H9 (cell line): Measurements from ENCODE around the gene PARP6. TPM values are rescaled to one million over a fixed set of nuclear protein-coding genes. Genes with fewer than 3 reads are reported as not detected.
A peak's percentile ranks its signal among the peaks of the same experiment; 100 is the strongest.

Experiments
- DNase-seq: peaks from one replicate; pipeline ENCODE4 v3.0.0-alpha.2; 2017
- H2AFZ ChIP-seq: one replicate; pipeline ENCODE4 v1.6.1; 2013; ENCODE audit warnings: mild to moderate bottlenecking, low read length, control low read depth, moderate library complexity
- H2AK5ac ChIP-seq: 2 replicates; pipeline ENCODE4 v1.6.1; 2013; ENCODE audit warnings: low read length, control low read depth, mixed read lengths; ENCODE audit not compliant: insufficient read length
- H2BK120ac ChIP-seq: one replicate; pipeline ENCODE4 v1.6.1; 2013; ENCODE audit warnings: low read depth, mild to moderate bottlenecking, low read length, control low read depth, inconsistent platforms; ENCODE audit not compliant: poor library complexity, severe bottlenecking
- H2BK12ac ChIP-seq: 2 replicates; pipeline ENCODE4 v1.6.1; 2013; ENCODE audit warnings: low read length, control low read depth, mixed read lengths, low read depth; ENCODE audit not compliant: insufficient read length
- H2BK15ac ChIP-seq: 2 replicates; pipeline ENCODE4 v1.6.1; 2013; ENCODE audit warnings: low read depth, low read length, control low read depth
- H2BK20ac ChIP-seq: one replicate; pipeline ENCODE4 v1.6.1; 2013; ENCODE audit warnings: low read depth, mild to moderate bottlenecking, low read length, control low read depth, inconsistent platforms; ENCODE audit not compliant: poor library complexity, severe bottlenecking
- H2BK5ac ChIP-seq: 2 replicates; pipeline ENCODE4 v1.6.1; 2013; ENCODE audit warnings: low read length, control low read depth, mixed read lengths; ENCODE audit not compliant: insufficient read length
- H3K14ac ChIP-seq: 2 replicates; pipeline ENCODE4 v1.6.1; 2013; ENCODE audit warnings: low read length, control low read depth; ENCODE audit not compliant: insufficient read depth
- H3K18ac ChIP-seq: 2 replicates; pipeline ENCODE4 v1.6.1; 2013; ENCODE audit warnings: low read depth, mild to moderate bottlenecking, mixed read lengths, low read length, control low read depth; ENCODE audit not compliant: insufficient read length
- H3K23ac ChIP-seq: 2 replicates; pipeline ENCODE4 v1.6.1; 2013; ENCODE audit warnings: low read length, control low read depth, mixed read lengths, low read depth; ENCODE audit not compliant: insufficient read length
- H3K23me2 ChIP-seq: 2 replicates; pipeline ENCODE4 v1.6.1; 2013; ENCODE audit warnings: low read depth, mild to moderate bottlenecking, mixed read lengths, low read length, control low read depth; ENCODE audit not compliant: insufficient read length, poor library complexity, severe bottlenecking
- H3K27ac ChIP-seq: 2 replicates; pipeline ENCODE4 v1.5.1; 2013; ENCODE audit warnings: low read length, control low read depth, mixed read lengths, low read depth; ENCODE audit not compliant: insufficient read length
- H3K27me3 ChIP-seq: 2 replicates; pipeline ENCODE4 v1.6.1; 2013; ENCODE audit warnings: low read length, control low read depth, inconsistent platforms; ENCODE audit not compliant: insufficient read depth
- H3K4ac ChIP-seq: 2 replicates; pipeline ENCODE4 v1.6.1; 2013; ENCODE audit warnings: low read depth, mild to moderate bottlenecking, control low read depth, inconsistent platforms, low read length, moderate library complexity
- H3K4me1 ChIP-seq: 2 replicates; pipeline ENCODE4 v1.6.1; 2013; ENCODE audit warnings: low read length, control low read depth, inconsistent platforms; ENCODE audit not compliant: insufficient read depth
- H3K4me2 ChIP-seq: 2 replicates; pipeline ENCODE4 v1.6.1; 2013; ENCODE audit warnings: low read length, control low read depth, mixed read lengths; ENCODE audit not compliant: insufficient read length, insufficient read depth
- H3K56ac ChIP-seq: 2 replicates; pipeline ENCODE4 v1.6.1; 2013; ENCODE audit warnings: low read depth, mild to moderate bottlenecking, mixed read lengths, low read length, control low read depth; ENCODE audit not compliant: insufficient read length
- H3K79me1 ChIP-seq: 2 replicates; pipeline ENCODE4 v1.6.1; 2013; ENCODE audit warnings: low read depth, mild to moderate bottlenecking, moderate library complexity, low read length, control low read depth, inconsistent platforms; ENCODE audit not compliant: insufficient read depth, poor library complexity, severe bottlenecking
- H3K79me2 ChIP-seq: 2 replicates; pipeline ENCODE4 v1.6.1; 2013; ENCODE audit warnings: low read length, control low read depth, inconsistent platforms; ENCODE audit not compliant: insufficient read depth
- H3K9ac ChIP-seq: 2 replicates; pipeline ENCODE4 v1.6.1; 2013; ENCODE audit warnings: low read length, control low read depth, mixed read lengths; ENCODE audit not compliant: insufficient read length; ENCODE audit errors: extremely low read depth
- H3K9me3 ChIP-seq: one replicate; pipeline ENCODE4 v1.6.1; 2013; ENCODE audit warnings: low read depth, low read length, inconsistent platforms; ENCODE audit not compliant: control insufficient read depth
- H3T11ph ChIP-seq: one replicate; pipeline ENCODE4 v1.6.1; 2013; ENCODE audit warnings: mild to moderate bottlenecking, low read length, control low read depth, inconsistent platforms
- H4K20me1 ChIP-seq: one replicate; pipeline ENCODE4 v1.6.1; 2013; ENCODE audit not compliant: control insufficient read depth, insufficient read length, insufficient read depth
- H4K5ac ChIP-seq: 2 replicates; pipeline ENCODE4 v1.6.1; 2013; ENCODE audit warnings: low read depth, mild to moderate bottlenecking, mixed read lengths, low read length, control low read depth; ENCODE audit not compliant: insufficient read length
- H4K8ac ChIP-seq: replicated peaks from 2 replicates; pipeline ENCODE4 v1.6.1; 2013; ENCODE audit warnings: low read length, control low read depth, mixed read lengths, low read depth; ENCODE audit not compliant: insufficient read length
- H4K91ac ChIP-seq: 2 replicates; pipeline ENCODE4 v1.6.1; 2013; ENCODE audit warnings: low read depth, mild to moderate bottlenecking, moderate library complexity, mixed read lengths, low read length, control low read depth; ENCODE audit not compliant: insufficient read length
- H3K27ac Mint-ChIP-seq, 3 experiments: 2 replicates in 2 of 3; 3 replicates in 1 of 3; pipeline ENCODE4 v1.8.0; 2020 to 2021; ENCODE audit warnings: mixed read lengths in 3 of 3, mild to moderate bottlenecking in 1 of 3, moderate library complexity in 1 of 3
- H3K27me3 Mint-ChIP-seq: 2 replicates; pipeline ENCODE4 v1.8.0; 2021; ENCODE audit warnings: low read depth, mild to moderate bottlenecking, moderate library complexity, mixed read lengths
- H3K36me3 Mint-ChIP-seq, 3 experiments: 2 replicates in 2 of 3; 3 replicates in 1 of 3; pipeline ENCODE4 v1.8.0; 2020 to 2021; ENCODE audit warnings: low read depth in 3 of 3, mixed read lengths in 3 of 3; ENCODE audit not compliant: insufficient read depth in 1 of 3
- H3K4me1 Mint-ChIP-seq, 2 experiments: 2 replicates each; pipeline ENCODE4 v1.8.0; 2020; ENCODE audit warnings: mixed read lengths in 2 of 2
- H3K4me3 Mint-ChIP-seq, 2 experiments: 2 replicates in 1 of 2; 3 replicates in 1 of 2; pipeline ENCODE4 v1.8.0; 2020 to 2021; ENCODE audit warnings: mild to moderate bottlenecking in 2 of 2, mixed read lengths in 2 of 2, moderate library complexity in 1 of 2
- H3K9me3 Mint-ChIP-seq, 2 experiments: 2 replicates in 1 of 2; 3 replicates in 1 of 2; pipeline ENCODE4 v1.8.0; 2020; ENCODE audit warnings: mild to moderate bottlenecking in 2 of 2, mixed read lengths in 2 of 2, moderate library complexity in 1 of 2
- WGBS: extraction: QIAGEN DNeasy Blood & Tissue Kit; methylation state at CpG from one replicate; pipeline ENCODE4 v1.1.7; 2013; ENCODE audit warnings: missing lambda C conversion rate, low lambda C conversion rate, mixed read lengths; ENCODE audit not compliant: insufficient read length; ENCODE audit errors: extremely low coverage; 5-methylcytosine and 5-hydroxymethylcytosine counted together
- total RNA-seq: library from RNA; stranded (reverse); gene quantifications from 2 replicates; pipeline ENCODE4 v1.2.1, GENCODE V29; 2021
- TF ChIP-seq, protein P1 (sequence below): fragments of 200-600 bp; sonication (generic); conservative IDR thresholded peaks from 3 replicates; pipeline ENCODE4 v1.8.0; 2021; ENCODE audit warnings: antibody characterized with exemption, mild to moderate bottlenecking

PARP6 gene
- total RNA-seq, 1 experiment from 2014 or later, result 54.4 TPM

DNA sequence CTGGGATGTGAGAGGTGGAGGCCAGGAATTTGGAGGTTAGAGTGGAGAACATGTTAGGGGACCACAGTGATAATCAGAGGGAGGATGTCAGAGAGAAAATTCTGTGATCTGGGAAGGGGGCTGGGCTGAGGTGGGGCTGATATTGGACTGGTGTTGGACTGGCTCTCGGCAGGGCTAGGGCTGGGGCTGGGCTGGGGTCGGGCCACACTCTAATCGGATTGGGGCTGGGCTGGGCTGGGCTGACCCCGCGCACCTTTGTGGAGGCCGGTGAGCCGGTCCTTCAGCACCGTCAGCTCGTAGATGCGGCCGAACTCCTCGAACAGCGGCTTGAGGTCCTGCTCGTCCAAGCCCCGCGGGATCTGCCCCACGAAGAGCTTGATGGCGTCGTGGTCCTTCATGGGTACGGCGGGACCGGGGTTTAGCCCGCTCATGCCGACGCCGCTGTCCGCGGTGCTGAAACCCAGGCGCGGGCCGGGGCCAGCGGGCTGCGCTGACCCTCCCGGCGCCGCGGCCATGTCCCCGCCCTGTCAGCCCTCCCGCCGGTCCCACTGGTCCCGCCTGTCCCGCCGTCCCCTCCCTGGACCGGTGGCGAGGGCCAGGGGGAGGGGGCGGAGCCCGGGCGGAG lies 47.1 kb upstream of the PARP6 start:
- Histone ChIP-seq H2AK5ac (no peak overlapping the region), H4K91ac (no peak overlapping the region), H2AFZ (no peak overlapping the region), H4K20me1 (no peaks in the 10 kb centered on the region), H3K27ac (no peak overlapping the region), H3K4ac (no peak overlapping the region), H2BK12ac (no peak overlapping the region), H3K23me2 (peaks cover 6% of the 10 kb centered on the region), H2BK20ac (no peak overlapping the region), H3K23ac (no peak overlapping the region), H2BK15ac (no peak overlapping the region), H3K79me1 (no peaks in the 10 kb centered on the region), H3K14ac (no peak overlapping the region), H3K4me2 (peak overlapping the region; percentile 6), H2BK5ac (no peak overlapping the region), H3K27me3 (peaks cover 5% of the 10 kb centered on the region; the same call in 1 of the 2 replicates), H3K18ac (no peak overlapping the region), H3K79me2 (no peaks in the 10 kb centered on the region), H4K5ac (no peak overlapping the region), H3K9ac (no peak overlapping the region), H3T11ph (no peak overlapping the region), H3K56ac (no peak overlapping the region), H3K9me3 (no peaks in the 10 kb centered on the region), H3K4me1 (no peaks in the 10 kb centered on the region), H4K8ac (no peak overlapping the region), H2BK120ac (no peak overlapping the region)
- DNase-seq, result peak; percentile 93
- TF ChIP-seq, protein P1, sequence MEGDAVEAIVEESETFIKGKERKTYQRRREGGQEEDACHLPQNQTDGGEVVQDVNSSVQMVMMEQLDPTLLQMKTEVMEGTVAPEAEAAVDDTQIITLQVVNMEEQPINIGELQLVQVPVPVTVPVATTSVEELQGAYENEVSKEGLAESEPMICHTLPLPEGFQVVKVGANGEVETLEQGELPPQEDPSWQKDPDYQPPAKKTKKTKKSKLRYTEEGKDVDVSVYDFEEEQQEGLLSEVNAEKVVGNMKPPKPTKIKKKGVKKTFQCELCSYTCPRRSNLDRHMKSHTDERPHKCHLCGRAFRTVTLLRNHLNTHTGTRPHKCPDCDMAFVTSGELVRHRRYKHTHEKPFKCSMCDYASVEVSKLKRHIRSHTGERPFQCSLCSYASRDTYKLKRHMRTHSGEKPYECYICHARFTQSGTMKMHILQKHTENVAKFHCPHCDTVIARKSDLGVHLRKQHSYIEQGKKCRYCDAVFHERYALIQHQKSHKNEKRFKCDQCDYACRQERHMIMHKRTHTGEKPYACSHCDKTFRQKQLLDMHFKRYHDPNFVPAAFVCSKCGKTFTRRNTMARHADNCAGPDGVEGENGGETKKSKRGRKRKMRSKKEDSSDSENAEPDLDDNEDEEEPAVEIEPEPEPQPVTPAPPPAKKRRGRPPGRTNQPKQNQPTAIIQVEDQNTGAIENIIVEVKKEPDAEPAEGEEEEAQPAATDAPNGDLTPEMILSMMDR, result no peak
- peaks cover 5 to 7% of the 10 kb centered on the region in 2 experiments; a peak in 3 of 5 replicates for H3K9me3 Mint-ChIP-seq
- WGBS, result no CpG with 5 or more reads among the region's 48 CpGs
- H3K36me3 Mint-ChIP-seq, result no peaks in the 10 kb centered on the region; a peak in 1 of 7 replicates
- H3K4me1 Mint-ChIP-seq, result peaks cover 16 to 17% of the 10 kb centered on the region in 2 experiments
- peaks cover 58% of the 10 kb centered on the region for H3K27me3 Mint-ChIP-seq
- H3K27ac Mint-ChIP-seq, result no peak overlapping the region
- peak overlapping the region; percentile 35 to 69 for H3K4me3 Mint-ChIP-seq
